Parathyroid adenoma (tissue), 2 donors: ENCODE data around the gene SEPTIN2.
A peak's percentile ranks its signal among the peaks of the same experiment; 100 is the strongest.

Experiments used
- H2AFZ ChIP-seq: fragments of 300-600 bp; sonication (generic); one replicate; pipeline ENCODE4 v1.7.0; 2017; ENCODE audit warnings: antibody characterized with exemption, mild to moderate bottlenecking
- H3K27ac ChIP-seq: fragments of 300-600 bp; sonication (generic); one replicate; pipeline ENCODE4 v1.7.0; 2017
- H3K27me3 ChIP-seq: fragments of 300-600 bp; sonication (generic); one replicate; pipeline ENCODE4 v1.7.0; 2017; ENCODE audit warnings: low read length; ENCODE audit not compliant: control insufficient read depth, insufficient read depth
- H3K36me3 ChIP-seq: fragments of 300-600 bp; sonication (generic); one replicate; pipeline ENCODE4 v1.7.0; 2017; ENCODE audit warnings: low read length; ENCODE audit not compliant: control insufficient read depth, insufficient read depth
- H3K4me1 ChIP-seq: fragments of 300-600 bp; sonication (generic); one replicate; pipeline ENCODE4 v1.7.0; 2017; ENCODE audit warnings: control low read depth
- H3K4me2 ChIP-seq: fragments of 300-600 bp; sonication (generic); one replicate; pipeline ENCODE4 v1.7.0; 2017; ENCODE audit warnings: low read length
- H3K4me3 ChIP-seq: fragments of 300-600 bp; sonication (generic); one replicate; pipeline ENCODE4 v1.7.0; 2017; ENCODE audit warnings: low read depth, low read length
- H3K79me2 ChIP-seq: fragments of 300-600 bp; sonication (generic); one replicate; pipeline ENCODE4 v1.7.0; 2017; ENCODE audit warnings: control low read depth
- H3K9ac ChIP-seq: fragments of 300-600 bp; sonication (generic); one replicate; pipeline ENCODE4 v1.7.0; 2017; ENCODE audit warnings: mild to moderate bottlenecking
- H3K9me3 ChIP-seq: fragments of 300-600 bp; sonication (generic); one replicate; pipeline ENCODE4 v1.7.0; 2017; ENCODE audit warnings: low read length; ENCODE audit not compliant: control insufficient read depth
- TF ChIP-seq, protein P1 (sequence below): fragments of 300-600 bp; sonication (generic); IDR thresholded peaks from one replicate; pipeline ENCODE4 v1.7.0; 2017; ENCODE audit warnings: antibody characterized with exemption, mild to moderate bottlenecking
- donor health status: primary hyperparathyroidism.

Gene SEPTIN2

DNA sequence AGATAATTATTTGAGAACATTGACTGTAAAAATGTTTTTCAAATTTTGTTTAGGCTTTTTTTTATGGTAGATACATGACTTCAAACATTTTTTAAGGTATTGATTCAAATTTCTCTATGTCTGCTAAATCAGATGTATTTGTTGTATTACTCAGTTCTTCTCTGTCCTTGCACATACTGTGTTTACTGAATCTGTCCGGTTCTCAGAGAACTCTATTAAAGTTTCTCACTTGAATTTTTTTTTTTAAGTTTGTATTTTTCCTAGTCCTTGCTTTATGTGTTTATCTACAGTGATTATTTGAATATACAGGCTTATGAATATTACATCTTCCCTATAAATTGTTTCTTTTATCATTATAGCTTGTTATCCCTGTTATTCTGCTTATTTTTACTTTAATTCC is 5.3 kb downstream of the SEPTIN2 start:
- Histone ChIP-seq H3K9ac (no peak overlapping the region), H3K79me2 (peaks cover 60% of the 10 kb centered on the region), H2AFZ (no peak overlapping the region), H3K4me1 (peaks cover 17% of the 10 kb centered on the region), H3K9me3 (no peaks in the 10 kb centered on the region), H3K27ac (no peak overlapping the region), H3K27me3 (no peaks in the 10 kb centered on the region), H3K4me3 (no peak overlapping the region), H3K36me3 (no peaks in the 10 kb centered on the region), H3K4me2 (no peak overlapping the region)
- TF ChIP-seq, protein P1, sequence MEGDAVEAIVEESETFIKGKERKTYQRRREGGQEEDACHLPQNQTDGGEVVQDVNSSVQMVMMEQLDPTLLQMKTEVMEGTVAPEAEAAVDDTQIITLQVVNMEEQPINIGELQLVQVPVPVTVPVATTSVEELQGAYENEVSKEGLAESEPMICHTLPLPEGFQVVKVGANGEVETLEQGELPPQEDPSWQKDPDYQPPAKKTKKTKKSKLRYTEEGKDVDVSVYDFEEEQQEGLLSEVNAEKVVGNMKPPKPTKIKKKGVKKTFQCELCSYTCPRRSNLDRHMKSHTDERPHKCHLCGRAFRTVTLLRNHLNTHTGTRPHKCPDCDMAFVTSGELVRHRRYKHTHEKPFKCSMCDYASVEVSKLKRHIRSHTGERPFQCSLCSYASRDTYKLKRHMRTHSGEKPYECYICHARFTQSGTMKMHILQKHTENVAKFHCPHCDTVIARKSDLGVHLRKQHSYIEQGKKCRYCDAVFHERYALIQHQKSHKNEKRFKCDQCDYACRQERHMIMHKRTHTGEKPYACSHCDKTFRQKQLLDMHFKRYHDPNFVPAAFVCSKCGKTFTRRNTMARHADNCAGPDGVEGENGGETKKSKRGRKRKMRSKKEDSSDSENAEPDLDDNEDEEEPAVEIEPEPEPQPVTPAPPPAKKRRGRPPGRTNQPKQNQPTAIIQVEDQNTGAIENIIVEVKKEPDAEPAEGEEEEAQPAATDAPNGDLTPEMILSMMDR: no peak

- Histone ChIP-seq H3K27ac (no peak overlapping the region), H3K9ac (no peak overlapping the region), H3K4me1 (peaks cover 17% of the 10 kb centered on the region), H3K27me3 (no peaks in the 10 kb centered on the region), H2AFZ (no peak overlapping the region), H3K4me2 (peak overlapping the region; percentile 13), H3K36me3 (no peaks in the 10 kb centered on the region), H3K79me2 (peaks cover 55% of the 10 kb centered on the region), H3K9me3 (no peaks in the 10 kb centered on the region), H3K4me3 (no peak overlapping the region)
- TF ChIP-seq, protein P1: no peak
These were observed 6.2 kb downstream of the SEPTIN2 start for GRCh38 chr2:241321886-241322285.

GRCh38 chr2:241323778-241324177 is 8.1 kb downstream of the SEPTIN2 start:
- no peaks in the 10 kb centered on the region for H3K9me3 ChIP-seq
- H3K4me2 ChIP-seq: no peak overlapping the region
- TF ChIP-seq, protein P1: no peak
- no peaks in the 10 kb centered on the region for H3K36me3 ChIP-seq
- no peaks in the 10 kb centered on the region for H3K27me3 ChIP-seq
- no peak overlapping the region for H2AFZ ChIP-seq
- H3K9ac ChIP-seq: no peak overlapping the region
- H3K4me3 ChIP-seq: no peak overlapping the region
- H3K79me2 ChIP-seq: peaks cover 50% of the 10 kb centered on the region
- peaks cover 12% of the 10 kb centered on the region for H3K4me1 ChIP-seq
- no peak overlapping the region for H3K27ac ChIP-seq

DNA sequence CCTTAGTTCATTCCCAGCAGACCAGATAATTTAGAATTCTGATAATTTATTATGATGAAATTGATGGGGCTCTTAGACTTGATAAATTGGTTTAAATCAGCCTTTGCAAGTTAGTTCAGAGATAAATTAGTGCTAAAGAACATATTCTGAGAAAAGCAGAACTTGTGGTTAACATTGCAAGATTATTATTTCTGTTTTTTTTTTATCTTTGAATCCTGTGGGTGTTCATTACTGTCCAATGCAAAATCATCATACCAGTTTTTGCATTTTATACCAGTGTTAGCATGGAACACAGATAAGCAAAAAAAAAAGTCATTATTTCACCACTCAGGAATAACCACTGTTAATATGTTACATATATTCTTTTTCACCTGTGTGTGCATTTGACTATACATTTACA is 9.1 kb downstream of the SEPTIN2 start:
- H3K79me2 ChIP-seq: peaks cover 45% of the 10 kb centered on the region
- H3K27me3 ChIP-seq: no peaks in the 10 kb centered on the region
- no peak overlapping the region for H3K4me3 ChIP-seq
- peaks cover 10% of the 10 kb centered on the region for H3K4me1 ChIP-seq
- no peaks in the 10 kb centered on the region for H3K36me3 ChIP-seq
- no peak overlapping the region for H3K4me2 ChIP-seq
- H3K27ac ChIP-seq: no peak overlapping the region
- H3K9me3 ChIP-seq: no peaks in the 10 kb centered on the region
- no peak overlapping the region for H2AFZ ChIP-seq
- TF ChIP-seq, protein P1: no peak
- no peak overlapping the region for H3K9ac ChIP-seq

- Histone ChIP-seq H3K9me3 (no peaks in the 10 kb centered on the region), H3K36me3 (no peaks in the 10 kb centered on the region), H3K4me3 (no peak overlapping the region), H3K27ac (no peak overlapping the region), H3K27me3 (no peaks in the 10 kb centered on the region), H3K4me1 (peaks cover 6% of the 10 kb centered on the region), H3K79me2 (peaks cover 44% of the 10 kb centered on the region), H2AFZ (no peak overlapping the region), H3K4me2 (no peak overlapping the region), H3K9ac (no peak overlapping the region)
- TF ChIP-seq, protein P1: no peak
These were observed 9.5 kb downstream of the SEPTIN2 start for GRCh38 chr2:241325257-241325656.
